IMR-90 (cell line): ENCODE results near the gene ZNF486.

Experiments
- CTCF ChIP-seq: conservative IDR thresholded peaks from 2 replicates; pipeline ENCODE4 v1.5.1; 2012; ENCODE audit warnings: mild to moderate bottlenecking, low read depth, low read length, improper control_type of control experiment
- MAFK ChIP-seq: IDR thresholded peaks from 2 replicates; pipeline ENCODE4 v1.6.1; 2012; ENCODE audit warnings: low read depth, low read length, improper control_type of control experiment
- NFE2L2 ChIP-seq: fragments of 150-350 bp; IDR thresholded peaks from 2 replicates; pipeline ENCODE4 v1.6.1; 2016; ENCODE audit warnings: low read depth, mild to moderate bottlenecking, low read length
- POLR2A ChIP-seq: IDR thresholded peaks from 2 replicates; pipeline ENCODE4 v1.6.1; 2012; ENCODE audit warnings: mild to moderate bottlenecking, low read depth, low read length

- TF ChIP-seq CTCF (no peak), POLR2A (no peak), NFE2L2 (no peak), MAFK (no peak)
These were observed 15.3 kb upstream of the ZNF486 start for GRCh38 chr19:20151617-20152145.
